ENCODE measurements around the gene ARID1B. TPM values are rescaled to one million over a fixed set of nuclear protein-coding genes. Genes with fewer than 3 reads are reported as not detected.

ARID1B gene
- total RNA-seq, 1 experiment from 2014 or later = 86.3 TPM

GRCh38 chr6:156771047-156771446, 6.1 kb upstream of the ARID1B start:
- Histone ChIP-seq H3K9me3 (ENCODE audit: low read depth, low read length, poor library complexity, severe bottlenecking) (no peaks in the 10 kb centered on the region), H3K4me3 (ENCODE audit: low read depth, low read length, poor library complexity, severe bottlenecking) (no peak overlapping the region), H3K36me3 (ENCODE audit: insufficient read depth, low read length, poor library complexity, severe bottlenecking) (no peaks in the 10 kb centered on the region), H3K27ac (ENCODE audit: low read depth, low read length, poor library complexity, severe bottlenecking) (no peak overlapping the region), H3K4me1 (ENCODE audit: insufficient read depth, low read length, poor library complexity, severe bottlenecking) (peaks cover 27% of the 10 kb centered on the region), H3K27me3 (replicated peaks; ENCODE audit: insufficient read depth, low read depth, low read length, poor library complexity) (no peaks in the 10 kb centered on the region)
- intact Hi-C loops (cut with micrococcal nuclease; ENCODE audit: unreplicated experiment) = loop anchor here (10.0 kb wide), 2 partner anchors 206 to 414 kb away; no protein-coding TSS in a partner anchor
- no peak for DNase-seq (ENCODE audit: low spot score)
- no TSS peak for BruUV-seq (replicated peaks)
- no peak for TF ChIP-seq EZH2 (IDR thresholded peaks at IDR 0.05; ENCODE audit: borderline replicate concordance, low read depth, low read length, poor library complexity, severe bottlenecking)
- TF ChIP-seq, protein P1, sequence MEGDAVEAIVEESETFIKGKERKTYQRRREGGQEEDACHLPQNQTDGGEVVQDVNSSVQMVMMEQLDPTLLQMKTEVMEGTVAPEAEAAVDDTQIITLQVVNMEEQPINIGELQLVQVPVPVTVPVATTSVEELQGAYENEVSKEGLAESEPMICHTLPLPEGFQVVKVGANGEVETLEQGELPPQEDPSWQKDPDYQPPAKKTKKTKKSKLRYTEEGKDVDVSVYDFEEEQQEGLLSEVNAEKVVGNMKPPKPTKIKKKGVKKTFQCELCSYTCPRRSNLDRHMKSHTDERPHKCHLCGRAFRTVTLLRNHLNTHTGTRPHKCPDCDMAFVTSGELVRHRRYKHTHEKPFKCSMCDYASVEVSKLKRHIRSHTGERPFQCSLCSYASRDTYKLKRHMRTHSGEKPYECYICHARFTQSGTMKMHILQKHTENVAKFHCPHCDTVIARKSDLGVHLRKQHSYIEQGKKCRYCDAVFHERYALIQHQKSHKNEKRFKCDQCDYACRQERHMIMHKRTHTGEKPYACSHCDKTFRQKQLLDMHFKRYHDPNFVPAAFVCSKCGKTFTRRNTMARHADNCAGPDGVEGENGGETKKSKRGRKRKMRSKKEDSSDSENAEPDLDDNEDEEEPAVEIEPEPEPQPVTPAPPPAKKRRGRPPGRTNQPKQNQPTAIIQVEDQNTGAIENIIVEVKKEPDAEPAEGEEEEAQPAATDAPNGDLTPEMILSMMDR (conservative IDR thresholded peaks at IDR 0.05; ENCODE audit: low read depth, low read length) = no peak
- ChIA-PET CTCF (no interaction called here), POLR2A (ENCODE audit: low non-redundant PET) (no interaction called here)

GRCh38 chr6:156771761-156772160, 5.4 kb upstream of the ARID1B start:
- CTCF ChIA-PET = no interaction called here
- Histone ChIP-seq H3K27me3 (replicated peaks; ENCODE audit: insufficient read depth, low read depth, low read length, poor library complexity) (no peaks in the 10 kb centered on the region), H3K36me3 (ENCODE audit: insufficient read depth, low read length, poor library complexity, severe bottlenecking) (no peaks in the 10 kb centered on the region), H3K27ac (ENCODE audit: low read depth, low read length, poor library complexity, severe bottlenecking) (no peak overlapping the region), H3K4me3 (ENCODE audit: low read depth, low read length, poor library complexity, severe bottlenecking) (no peak overlapping the region), H3K9me3 (ENCODE audit: low read depth, low read length, poor library complexity, severe bottlenecking) (no peaks in the 10 kb centered on the region), H3K4me1 (ENCODE audit: insufficient read depth, low read length, poor library complexity, severe bottlenecking) (peaks cover 30% of the 10 kb centered on the region)
- DNase-seq (ENCODE audit: low spot score) = no peak
- intact Hi-C loops (cut with micrococcal nuclease; ENCODE audit: unreplicated experiment) = loop anchor here (10.0 kb wide), 2 partner anchors 207 to 413 kb away; no protein-coding TSS in a partner anchor
- BruUV-seq (replicated peaks) = no TSS peak
- POLR2A ChIA-PET (ENCODE audit: low non-redundant PET) = no interaction called here
- TF ChIP-seq EZH2 (IDR thresholded peaks at IDR 0.05; ENCODE audit: borderline replicate concordance, low read depth, low read length, poor library complexity, severe bottlenecking) = no peak
- TF ChIP-seq, protein P1 (conservative IDR thresholded peaks at IDR 0.05; ENCODE audit: low read depth, low read length) = no peak

GRCh38 chr6:156773476-156773875, 3.7 kb upstream of the ARID1B start:
- TF ChIP-seq, protein P1 (conservative IDR thresholded peaks at IDR 0.05; ENCODE audit: low read depth, low read length) = no peak
- no peak for TF ChIP-seq EZH2 (IDR thresholded peaks at IDR 0.05; ENCODE audit: borderline replicate concordance, low read depth, low read length, poor library complexity, severe bottlenecking)
- POLR2A ChIA-PET (ENCODE audit: low non-redundant PET) = no interaction called here
- CTCF ChIA-PET = no interaction called here
- Histone ChIP-seq H3K27ac (ENCODE audit: low read depth, low read length, poor library complexity, severe bottlenecking) (no peak overlapping the region), H3K36me3 (ENCODE audit: insufficient read depth, low read length, poor library complexity, severe bottlenecking) (no peaks in the 10 kb centered on the region), H3K4me1 (ENCODE audit: insufficient read depth, low read length, poor library complexity, severe bottlenecking) (peaks cover 30% of the 10 kb centered on the region), H3K4me3 (ENCODE audit: low read depth, low read length, poor library complexity, severe bottlenecking) (no peak overlapping the region), H3K9me3 (ENCODE audit: low read depth, low read length, poor library complexity, severe bottlenecking) (no peaks in the 10 kb centered on the region), H3K27me3 (replicated peaks; ENCODE audit: insufficient read depth, low read depth, low read length, poor library complexity) (no peaks in the 10 kb centered on the region)
- DNase-seq (ENCODE audit: low spot score) = no peak
- BruUV-seq (replicated peaks) = no TSS peak
- intact Hi-C loops (cut with micrococcal nuclease; ENCODE audit: unreplicated experiment) = loop anchor here (10.0 kb wide), 2 partner anchors 209 to 411 kb away; no protein-coding TSS in a partner anchor
